ENCODE measurements around the gene TRA2A. TPM values are rescaled to one million over a fixed set of nuclear protein-coding genes. Genes with fewer than 3 reads are reported as not detected.
A peak's percentile ranks its signal among the peaks of the same experiment; 100 is the strongest.

TRA2A gene
- total and polyA plus RNA-seq, 2 of the 13 experiments (the other 11 are each of a cell fraction or from before 2014, with no cell fraction given) = 39.1 to 41.6 TPM

GRCh38 chr7:23531794-23532489, at the start of gene TRA2A (continued):
- TF ChIP-seq ZBTB40 (IDR thresholded peaks at IDR 0.05) (no peak), ZBTB40 (CRISPR knock-in tag; IDR thresholded peaks at IDR 0.05) (peak; percentile 53), POLR2AphosphoS5 (IDR thresholded peaks at IDR 0.05; ENCODE audit: low read depth, low read length) (peak; percentile 99), ZNF3 (CRISPR knock-in tag; IDR thresholded peaks at IDR 0.05) (no peak), HOXD1 (CRISPR knock-in tag; IDR thresholded peaks at IDR 0.05) (peak; percentile 83; the same call in 1 of the 2 replicates), TAF15 (IDR thresholded peaks at IDR 0.05; ENCODE audit: low read depth, low read length, poor library complexity, severe bottlenecking) (no peak), HBP1 (CRISPR knock-in tag; IDR thresholded peaks at IDR 0.05; ENCODE audit: low read depth) (peak; percentile 17; the same call in 1 of the 2 replicates), ZNF143 (CRISPR knock-in tag; IDR thresholded peaks at IDR 0.05) (peak; percentile 29; the same call in 1 of the 2 replicates), ZFP36L2 (CRISPR knock-in tag; IDR thresholded peaks at IDR 0.05) (no peak; the same call in 1 of the 2 replicates), ARID4A (CRISPR knock-in tag; IDR thresholded peaks at IDR 0.05; ENCODE audit: borderline replicate concordance) (peak; percentile 76; the same call in 1 of the 2 replicates), HDAC1 (CRISPR knock-in tag; IDR thresholded peaks at IDR 0.05) (peak; percentile 73), ZBTB7A (CRISPR knock-in tag; IDR thresholded peaks at IDR 0.05) (no peak), EEA1 (CRISPR knock-in tag; IDR thresholded peaks at IDR 0.05; ENCODE audit: borderline replicate concordance) (no peak; the same call in 1 of the 2 replicates), PRMT3 (CRISPR knock-in tag; IDR thresholded peaks at IDR 0.05; ENCODE audit: borderline replicate concordance, low read depth) (no peak), ZMYM2 (CRISPR knock-in tag; IDR thresholded peaks at IDR 0.05) (no peak)

Data from HepG2 (cell line).